ENCODE measurements around the gene MMP15.
"Not testable (repeated sequence)": the region's sequence is repeated elsewhere in the genome, so short reads cannot be mapped to it uniquely, and the experiment has no call there.

Gene MMP15

DNA sequence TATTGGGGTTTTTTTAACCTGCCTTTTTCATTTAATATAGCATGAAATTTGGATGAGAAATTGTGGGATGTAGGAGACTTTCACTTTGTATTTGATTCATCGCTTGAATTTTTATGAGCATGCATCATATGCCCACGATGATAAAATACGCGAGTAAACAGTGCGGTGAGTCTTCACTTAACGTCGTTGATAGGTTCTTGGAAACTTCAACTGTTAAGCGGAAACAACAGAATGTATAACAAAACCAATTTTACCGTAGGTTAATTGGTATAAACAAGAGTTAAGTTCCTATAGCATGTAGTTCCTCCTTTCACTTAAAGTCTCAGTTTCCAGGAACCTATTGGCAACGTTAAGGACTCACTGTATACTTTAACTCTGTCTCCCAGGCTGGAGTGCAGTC lies 28.7 kb downstream of the MMP15 start:
- no peak overlapping the region for H3K4me3 ChIP-seq (ENCODE audit: low read depth, low read length)

DNA sequence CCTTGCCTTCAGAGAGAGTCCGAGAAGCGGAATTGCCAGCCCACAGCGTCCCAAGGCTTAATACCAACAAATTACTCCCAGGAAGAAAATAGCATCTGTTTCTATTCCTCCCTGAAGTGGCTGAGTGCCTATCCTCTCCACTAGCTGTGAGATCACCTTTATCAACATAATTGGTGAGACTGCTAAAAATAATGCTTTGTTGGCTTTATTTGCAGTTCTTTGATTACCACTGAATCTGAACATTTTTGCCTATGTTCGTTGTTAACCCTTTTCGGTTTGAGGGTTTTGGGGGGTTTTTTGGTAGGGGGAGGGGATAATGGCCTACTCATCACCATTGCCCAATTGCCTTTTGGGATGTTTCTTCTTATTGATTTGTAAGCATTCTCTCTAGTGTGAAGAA lies 31.0 kb downstream of the MMP15 start:
- no peak overlapping the region for H3K4me3 ChIP-seq (ENCODE audit: low read depth, low read length)
- TF ChIP-seq, protein P1, sequence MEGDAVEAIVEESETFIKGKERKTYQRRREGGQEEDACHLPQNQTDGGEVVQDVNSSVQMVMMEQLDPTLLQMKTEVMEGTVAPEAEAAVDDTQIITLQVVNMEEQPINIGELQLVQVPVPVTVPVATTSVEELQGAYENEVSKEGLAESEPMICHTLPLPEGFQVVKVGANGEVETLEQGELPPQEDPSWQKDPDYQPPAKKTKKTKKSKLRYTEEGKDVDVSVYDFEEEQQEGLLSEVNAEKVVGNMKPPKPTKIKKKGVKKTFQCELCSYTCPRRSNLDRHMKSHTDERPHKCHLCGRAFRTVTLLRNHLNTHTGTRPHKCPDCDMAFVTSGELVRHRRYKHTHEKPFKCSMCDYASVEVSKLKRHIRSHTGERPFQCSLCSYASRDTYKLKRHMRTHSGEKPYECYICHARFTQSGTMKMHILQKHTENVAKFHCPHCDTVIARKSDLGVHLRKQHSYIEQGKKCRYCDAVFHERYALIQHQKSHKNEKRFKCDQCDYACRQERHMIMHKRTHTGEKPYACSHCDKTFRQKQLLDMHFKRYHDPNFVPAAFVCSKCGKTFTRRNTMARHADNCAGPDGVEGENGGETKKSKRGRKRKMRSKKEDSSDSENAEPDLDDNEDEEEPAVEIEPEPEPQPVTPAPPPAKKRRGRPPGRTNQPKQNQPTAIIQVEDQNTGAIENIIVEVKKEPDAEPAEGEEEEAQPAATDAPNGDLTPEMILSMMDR (IDR thresholded peaks at IDR 0.05; ENCODE audit: low read depth, low read length) = no peak

More for the DNA sequence above, 28.7 kb downstream of the MMP15 start:
- TF ChIP-seq, protein P1 (IDR thresholded peaks at IDR 0.05; ENCODE audit: low read depth, low read length) = no peak

DNA sequence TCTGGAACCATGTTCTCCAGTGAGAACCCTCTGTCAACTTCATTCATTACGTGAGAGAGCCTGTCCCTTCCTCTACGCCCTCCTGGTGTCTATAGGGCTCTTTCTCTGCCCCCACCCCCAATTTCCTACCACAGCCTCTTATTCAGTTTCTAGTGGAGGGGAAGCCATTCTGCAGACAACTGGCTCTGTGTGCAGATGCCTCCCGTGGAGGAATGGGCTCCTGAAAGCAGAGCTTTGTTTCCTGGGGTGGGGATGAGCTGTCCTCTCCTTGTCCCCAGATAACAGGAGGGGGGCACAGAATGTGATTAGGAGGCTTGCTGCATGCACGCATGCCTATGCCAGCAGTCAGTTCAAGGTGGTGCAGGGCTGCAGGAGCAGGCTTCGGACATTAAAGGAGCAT lies 31.6 kb downstream of the MMP15 start:
- TF ChIP-seq, protein P1 (IDR thresholded peaks at IDR 0.05; ENCODE audit: low read depth, low read length) = no peak
- H3K4me3 ChIP-seq (ENCODE audit: low read depth, low read length) = no peak overlapping the region

DNA sequence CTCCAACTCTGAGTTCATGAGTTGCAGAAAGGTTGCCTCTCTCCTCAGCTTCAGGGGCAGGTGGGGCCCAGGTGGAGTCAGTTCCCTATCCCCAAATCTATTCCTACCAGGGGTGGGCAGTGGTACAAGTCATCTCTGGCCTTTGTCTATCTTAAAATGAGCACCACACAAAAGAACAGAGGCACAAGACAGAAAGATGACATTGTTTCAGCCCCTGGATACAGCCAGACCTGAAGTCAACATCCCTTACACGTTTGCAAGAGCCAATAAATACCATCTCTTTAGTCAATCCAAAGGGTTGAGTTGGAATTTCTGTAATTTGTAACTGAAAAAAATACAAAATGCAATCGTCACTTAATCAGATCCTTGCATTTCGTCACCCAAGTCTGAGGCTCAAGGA lies 32.2 kb downstream of the MMP15 start:
- TF ChIP-seq, protein P1 (IDR thresholded peaks at IDR 0.05; ENCODE audit: low read depth, low read length) = no peak
- H3K4me3 ChIP-seq (ENCODE audit: low read depth, low read length) = no peak overlapping the region

DNA sequence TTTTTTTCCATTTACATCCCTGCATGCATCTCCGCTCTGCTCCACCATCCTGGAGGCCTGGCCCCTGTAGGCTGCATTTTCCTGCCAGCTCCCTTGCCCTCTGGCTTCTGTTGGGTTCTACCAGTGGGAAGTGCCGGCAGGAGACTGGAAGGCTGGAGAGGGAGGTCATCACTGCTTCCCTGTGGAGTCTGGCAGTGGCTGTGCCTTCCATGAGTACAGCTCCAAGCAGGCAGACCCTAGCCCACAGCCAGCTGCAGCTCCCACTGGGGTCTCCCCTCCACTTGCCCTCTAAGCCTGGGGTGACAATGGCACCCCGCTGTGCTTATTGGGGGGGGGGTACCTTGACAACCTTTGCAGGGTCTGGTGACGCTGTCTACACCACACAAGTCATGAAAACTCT lies 37.3 kb downstream of the MMP15 start:
- no peak overlapping the region for H3K4me3 ChIP-seq (ENCODE audit: low read depth, low read length)
- TF ChIP-seq, protein P1 (IDR thresholded peaks at IDR 0.05; ENCODE audit: low read depth, low read length) = no peak

DNA sequence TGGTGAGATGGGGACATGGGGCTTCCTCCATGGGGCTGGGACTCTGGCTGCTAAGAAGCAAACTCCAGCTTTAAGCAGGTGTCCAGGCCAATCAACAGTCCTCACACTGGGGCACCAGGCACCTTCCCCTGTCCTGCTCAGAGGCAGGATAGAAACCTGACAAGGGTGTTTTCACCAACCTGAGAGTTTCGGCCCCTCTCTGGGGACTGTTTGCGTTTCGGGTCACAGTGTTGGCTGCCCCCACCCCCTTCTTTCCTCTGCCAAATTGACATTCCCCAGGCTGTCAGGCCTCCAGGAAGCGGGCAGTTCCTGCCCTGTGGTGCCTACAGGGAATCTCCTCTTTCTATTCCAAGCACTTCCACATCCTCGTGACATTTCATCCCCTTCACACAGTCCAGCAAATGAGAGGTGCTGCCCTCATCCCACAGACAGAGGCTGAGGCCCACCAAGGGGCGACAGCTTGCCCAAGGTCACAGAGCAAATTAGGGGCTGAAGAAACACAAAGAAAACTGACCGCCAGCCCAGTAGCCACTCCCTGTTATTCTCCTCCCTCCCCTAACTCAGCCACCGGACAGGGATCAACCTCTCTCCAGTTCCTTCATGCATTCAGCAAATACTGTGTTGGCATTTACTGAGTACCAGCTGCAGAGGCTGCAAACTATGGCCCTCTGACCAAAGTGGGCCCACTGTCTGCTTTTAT lies 38.0 kb downstream of the MMP15 start:
- TF ChIP-seq, protein P1 (IDR thresholded peaks at IDR 0.05; ENCODE audit: low read depth, low read length) = no peak
- H3K4me3 ChIP-seq (ENCODE audit: low read depth, low read length) = no peak overlapping the region

DNA sequence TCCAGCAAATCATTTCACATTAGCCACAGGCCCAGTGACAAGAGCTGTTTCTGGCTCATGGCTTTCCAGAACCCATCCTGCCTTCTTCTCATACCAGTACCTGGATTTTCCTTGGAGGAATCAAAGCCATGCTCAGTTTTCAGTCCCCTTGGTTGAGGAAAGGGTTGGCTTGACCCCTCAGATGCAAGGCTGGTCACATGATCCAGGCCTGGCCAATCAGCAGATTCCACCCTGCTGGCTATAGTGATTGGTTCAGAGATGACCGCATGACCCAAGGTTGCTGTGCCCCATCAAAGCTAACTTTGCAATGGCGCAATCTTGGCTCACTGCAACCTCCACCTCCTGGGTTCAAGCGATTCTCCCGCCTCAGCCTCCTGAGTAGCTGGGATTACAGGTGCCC lies 45.0 kb downstream of the MMP15 start:
- TF ChIP-seq, protein P1 (IDR thresholded peaks at IDR 0.05; ENCODE audit: low read depth, low read length) = no peak
- H3K4me3 ChIP-seq (ENCODE audit: low read depth, low read length) = no peak overlapping the region

DNA sequence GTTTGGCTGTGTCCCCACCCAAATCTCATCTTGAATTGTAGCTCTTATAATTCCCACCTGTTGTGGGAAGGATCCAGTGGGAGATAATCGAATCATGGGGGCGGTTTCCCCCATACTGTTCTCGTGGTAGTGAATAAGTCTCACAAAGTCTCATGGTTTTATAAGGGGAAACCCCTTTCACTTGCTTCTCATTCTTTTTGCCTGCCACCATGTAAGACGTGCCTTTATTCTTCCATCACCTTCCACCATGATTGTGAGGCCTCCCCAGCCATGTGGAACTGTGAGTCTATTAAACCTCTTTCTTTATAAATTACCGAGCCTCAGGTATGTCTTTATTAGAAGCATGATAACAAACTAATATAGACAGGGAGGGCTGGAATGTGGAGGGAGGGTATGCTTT lies 46.6 kb downstream of the MMP15 start:
- not testable (repeated sequence) for H3K4me3 ChIP-seq (ENCODE audit: low read depth, low read length)

DNA sequence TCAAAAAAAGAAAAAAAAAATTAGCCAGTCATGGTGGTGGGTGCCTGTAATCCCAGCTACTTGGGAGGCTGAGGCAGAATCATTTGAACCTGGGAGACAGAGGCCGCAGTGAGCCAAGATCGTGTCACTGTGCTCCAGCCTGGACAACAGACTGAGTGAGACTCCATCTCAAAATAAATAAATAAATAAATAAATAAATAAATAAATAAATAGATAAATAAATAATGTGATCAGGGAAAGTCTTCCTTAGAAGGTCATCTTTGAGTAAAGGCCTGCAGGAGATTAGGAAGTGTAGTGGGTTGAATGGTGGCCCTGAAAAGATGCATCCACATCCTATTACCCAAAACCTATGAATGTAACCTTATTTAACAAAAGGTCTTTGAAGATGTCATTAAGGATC lies 47.5 kb downstream of the MMP15 start:
- H3K4me3 ChIP-seq (ENCODE audit: low read depth, low read length) = not testable (repeated sequence)

Measured in WI38 (cell line).